ENCODE data around the gene BCL2L11. TPM values are rescaled to one million over a fixed set of nuclear protein-coding genes. Genes with fewer than 3 reads are reported as not detected.

BCL2L11 gene
- total and polyA plus RNA-seq, 2 donors (not counting 3 experiments of a cell fraction or from before 2014, with no cell fraction given) = 12.9 to 26.6 TPM

DNA sequence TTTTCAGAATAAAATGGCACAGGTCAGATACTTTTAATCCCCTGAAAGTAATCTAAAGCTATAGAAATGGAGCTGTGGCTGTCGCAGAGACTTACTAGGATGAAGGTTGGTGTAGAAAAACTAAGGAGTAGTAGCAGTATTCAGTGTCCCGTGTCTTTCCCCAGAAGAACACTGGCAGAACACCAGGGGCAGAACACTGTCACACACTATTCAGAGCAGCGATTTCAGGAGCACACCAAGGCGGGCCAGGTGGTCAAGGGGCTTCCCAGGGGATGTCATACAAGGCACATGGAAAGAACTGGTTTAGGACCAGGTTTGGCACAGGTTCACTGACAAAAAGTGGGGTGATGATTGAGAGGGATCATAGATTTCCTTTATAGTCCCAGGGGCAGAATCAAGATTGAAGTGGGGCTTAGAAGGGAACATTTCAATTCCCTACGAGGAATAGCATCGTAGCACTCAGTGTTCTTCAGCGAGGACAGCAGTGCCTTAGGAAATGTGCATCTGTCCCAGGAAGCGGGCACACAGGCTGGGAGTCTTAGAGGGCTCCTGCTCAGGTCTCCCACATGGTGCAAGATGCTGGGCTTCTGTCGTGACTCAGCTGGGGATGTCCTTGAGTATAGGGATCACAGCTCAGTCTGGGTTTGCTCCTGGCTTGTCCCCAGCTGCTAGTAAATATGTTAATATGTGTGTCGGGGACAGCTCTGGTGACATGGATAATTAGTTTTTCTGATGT, 22.6 kb downstream of the BCL2L11 start:
- Histone ChIP-seq H2AFZ (ENCODE audit: low read depth, low read length) (no peak overlapping the region), H3K9me3 (replicated peaks; ENCODE audit: control insufficient read depth, insufficient read depth, low read length) (no peaks in the 10 kb centered on the region), H3K4me3 (replicated peaks in 1 of 3; ENCODE audit: insufficient read depth in 1 of 3, low read depth in 1 of 3, low read length in 3 of 3) (no peak overlapping the region), H3K36me3 (ENCODE audit: control insufficient read depth in 2 of 2, extremely low read depth in 1 of 2, insufficient read depth in 2 of 2, low read length in 2 of 2) (peaks cover 0 to 20% of the 10 kb centered on the region in 2 experiments), H3K9ac (replicated peaks; ENCODE audit: extremely low read depth, insufficient read depth, low read length) (no peak overlapping the region), H3K79me2 (ENCODE audit: control insufficient read depth, insufficient read depth, low read length) (no peaks in the 10 kb centered on the region), H3K27me3 (ENCODE audit: control insufficient read depth in 2 of 2, insufficient read depth in 2 of 2, low read length in 2 of 2) (peaks cover 0 to 5% of the 10 kb centered on the region in 2 experiments), H3K4me2 (ENCODE audit: insufficient read depth, low read length) (no peak overlapping the region), H3K27ac (ENCODE audit: insufficient read depth, low read depth, low read length) (no peak overlapping the region), H4K20me1 (replicated peaks; ENCODE audit: control insufficient read depth, extremely low read depth, insufficient read depth, low read length) (no peaks in the 10 kb centered on the region), H3K9me1 (replicated peaks; ENCODE audit: control insufficient read depth, extremely low read depth, insufficient read depth, low read length) (no peaks in the 10 kb centered on the region), H3K4me1 (ENCODE audit: control insufficient read depth, extremely low read depth, insufficient read depth, low read length) (peaks cover 2% of the 10 kb centered on the region)
- intact Hi-C loops (cut with micrococcal nuclease) (no loop called here), dilution Hi-C loops (cut with MboI; ENCODE audit: extremely low pct_ligation_motif_present, low sequenced_read_pairs) (no loop called here)
- no peak for FAIRE-seq
- TF ChIP-seq, protein P1, sequence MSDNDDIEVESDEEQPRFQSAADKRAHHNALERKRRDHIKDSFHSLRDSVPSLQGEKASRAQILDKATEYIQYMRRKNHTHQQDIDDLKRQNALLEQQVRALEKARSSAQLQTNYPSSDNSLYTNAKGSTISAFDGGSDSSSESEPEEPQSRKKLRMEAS (IDR thresholded peaks at IDR 0.05; ENCODE audit: insufficient read depth, insufficient read length) = no peak
- TF ChIP-seq POLR2AphosphoS5 (IDR thresholded peaks at IDR 0.05; ENCODE audit: insufficient read depth, low read depth, low read length) (no peak), FOS (IDR thresholded peaks at IDR 0.05; ENCODE audit: borderline replicate concordance, insufficient read depth, low read length) (no peak), EZH2 (IDR thresholded peaks at IDR 0.05; ENCODE audit: borderline replicate concordance, low read depth, low read length, severe bottlenecking) (no peak), JUN (IDR thresholded peaks at IDR 0.05; ENCODE audit: borderline replicate concordance, insufficient read depth, insufficient read length, low read depth) (no peak), GATA2 (IDR thresholded peaks at IDR 0.05; ENCODE audit: insufficient read depth, insufficient read length, low read depth, low read length) (no peak), MYC (IDR thresholded peaks at IDR 0.05; ENCODE audit: low read depth, low read length) (no peak), POLR2A (IDR thresholded peaks at IDR 0.05; ENCODE audit: low read depth, low read length) (no peak)
- TF ChIP-seq, protein P2, sequence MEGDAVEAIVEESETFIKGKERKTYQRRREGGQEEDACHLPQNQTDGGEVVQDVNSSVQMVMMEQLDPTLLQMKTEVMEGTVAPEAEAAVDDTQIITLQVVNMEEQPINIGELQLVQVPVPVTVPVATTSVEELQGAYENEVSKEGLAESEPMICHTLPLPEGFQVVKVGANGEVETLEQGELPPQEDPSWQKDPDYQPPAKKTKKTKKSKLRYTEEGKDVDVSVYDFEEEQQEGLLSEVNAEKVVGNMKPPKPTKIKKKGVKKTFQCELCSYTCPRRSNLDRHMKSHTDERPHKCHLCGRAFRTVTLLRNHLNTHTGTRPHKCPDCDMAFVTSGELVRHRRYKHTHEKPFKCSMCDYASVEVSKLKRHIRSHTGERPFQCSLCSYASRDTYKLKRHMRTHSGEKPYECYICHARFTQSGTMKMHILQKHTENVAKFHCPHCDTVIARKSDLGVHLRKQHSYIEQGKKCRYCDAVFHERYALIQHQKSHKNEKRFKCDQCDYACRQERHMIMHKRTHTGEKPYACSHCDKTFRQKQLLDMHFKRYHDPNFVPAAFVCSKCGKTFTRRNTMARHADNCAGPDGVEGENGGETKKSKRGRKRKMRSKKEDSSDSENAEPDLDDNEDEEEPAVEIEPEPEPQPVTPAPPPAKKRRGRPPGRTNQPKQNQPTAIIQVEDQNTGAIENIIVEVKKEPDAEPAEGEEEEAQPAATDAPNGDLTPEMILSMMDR (IDR thresholded peaks at IDR 0.05; ENCODE audit: extremely low read depth in 1 of 2, insufficient read depth in 1 of 2, low read depth in 1 of 2, low read length in 2 of 2) = no peak
- DNase-seq (ENCODE audit: low read depth, low spot score) = no peak
- CTCF ChIA-PET = interaction anchor here (1.2 kb wide), 1 partner anchor 24 kb away, joined by 3 read pairs; no protein-coding TSS in a partner anchor
- POLR2A ChIA-PET = no interaction called here
- no TSS peak for BruUV-seq (replicated peaks)
